OCI-LY3 (cell line): Measurements from ENCODE around the gene RAB39B.

Source experiments
- H2AFZ ChIP-seq: fragments of 200-600, 300-600 bp; shearing (Covaris generic); 2 replicates; pipeline ENCODE4 v1.6.0; 2014; ENCODE audit warnings: antibody characterized with exemption, low read depth, low read length
- H3K27ac ChIP-seq: fragments of 200-600, 300-600 bp; sonication (generic); 2 replicates; pipeline ENCODE4 v1.5.1; 2014; ENCODE audit warnings: mild to moderate bottlenecking, low read length, moderate library complexity, mixed read lengths
- H3K27me3 ChIP-seq: fragments of 200-600, 300-600 bp; sonication (generic); 2 replicates; pipeline ENCODE4 v1.6.1; 2014; ENCODE audit warnings: low read depth, low read length, mixed read lengths
- H3K36me3 ChIP-seq: fragments of 200-600, 300-600 bp; sonication (generic); replicated peaks from 2 replicates; pipeline ENCODE3; 2014; ENCODE audit warnings: low read depth, low read length, mixed read lengths
- H3K4me1 ChIP-seq: fragments of 300-600, 200-600 bp; sonication (generic); 2 replicates; pipeline ENCODE4 v1.6.1; 2014; ENCODE audit warnings: low read length, mixed read lengths
- H3K4me2 ChIP-seq: fragments of 200-600, 300-600 bp; sonication (generic); 2 replicates; pipeline ENCODE4 v1.6.1; 2014; ENCODE audit warnings: low read length, mixed read lengths
- H3K4me3 ChIP-seq: fragments of 300-600, 200-600 bp; sonication (generic); 2 replicates; pipeline ENCODE4 v1.5.1; 2014; ENCODE audit warnings: antibody characterized with exemption, mild to moderate bottlenecking, low read length, moderate library complexity
- H3K79me2 ChIP-seq: fragments of 300-600, 200-600 bp; shearing (Covaris generic); 2 replicates; pipeline ENCODE4 v1.6.1; 2014; ENCODE audit warnings: mild to moderate bottlenecking, low read length, mixed read lengths
- H3K9ac ChIP-seq: fragments of 300-600, 200-600 bp; shearing (Covaris generic); 2 replicates; pipeline ENCODE4 v1.6.0; 2014; ENCODE audit warnings: mild to moderate bottlenecking, low read length, moderate library complexity
- H3K9me3 ChIP-seq: fragments of 200-600, 300-600 bp; shearing (Covaris generic); 2 replicates; pipeline ENCODE4 v1.6.1; 2014; ENCODE audit warnings: low read length, mixed read lengths; ENCODE audit not compliant: insufficient read depth
- H4K20me1 ChIP-seq: fragments of 200-600, 300-600 bp; sonication (generic); 2 replicates; pipeline ENCODE4 v1.6.1; 2016; ENCODE audit warnings: low read length, mixed read lengths; ENCODE audit not compliant: insufficient read depth
- EZH2phosphoT487 ChIP-seq: fragments of 200-600 bp; shearing (Covaris generic); IDR thresholded peaks from 2 replicates; pipeline ENCODE4 v1.6.1; 2018; ENCODE audit warnings: antibody characterized with exemption, mixed run types, low read depth
- TF ChIP-seq, protein P1 (sequence below): fragments of 200-600, 300-600 bp; sonication (generic); IDR thresholded peaks from 2 replicates; pipeline ENCODE4 v1.5.1; 2014; ENCODE audit warnings: antibody characterized with exemption, low read length, low read depth

The RAB39B gene

DNA sequence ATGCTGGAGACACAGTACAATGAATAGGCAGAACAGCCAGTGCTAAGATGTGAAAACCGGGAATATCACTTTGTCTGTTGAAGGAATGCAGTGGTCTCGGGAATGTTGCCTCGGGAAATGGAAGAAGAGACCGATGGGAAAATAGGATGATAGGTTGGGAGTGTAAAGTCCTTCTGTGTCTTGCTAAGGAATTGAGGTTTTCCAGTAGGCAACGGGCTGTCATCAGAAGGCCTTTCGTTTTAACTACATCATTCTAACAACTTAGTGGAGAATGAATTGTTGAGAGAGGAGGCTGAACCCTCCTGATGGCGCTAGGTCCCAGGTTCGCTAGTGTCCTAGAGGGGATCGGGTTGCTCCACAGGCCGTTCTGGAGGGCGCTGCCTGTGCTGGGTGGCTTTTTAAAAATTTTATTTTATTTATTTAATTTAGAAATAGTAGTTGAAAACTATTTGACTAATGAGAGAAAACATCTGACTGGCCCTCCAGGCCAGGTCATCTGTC, 47.3 kb downstream of the RAB39B start:
- H3K79me2 ChIP-seq = peaks cover 44% of the 10 kb centered on the region
- no peak overlapping the region for H2AFZ ChIP-seq
- H3K4me2 ChIP-seq = peak overlapping the region; percentile 83
- no peaks in the 10 kb centered on the region for H3K27me3 ChIP-seq
- H3K27ac ChIP-seq = peak overlapping the region; percentile 66
- H4K20me1 ChIP-seq = peaks cover 14% of the 10 kb centered on the region
- H3K36me3 ChIP-seq = peaks cover 16% of the 10 kb centered on the region
- H3K9ac ChIP-seq = peak overlapping the region; percentile 93
- peaks cover 21% of the 10 kb centered on the region for H3K4me1 ChIP-seq
- H3K4me3 ChIP-seq = peak overlapping the region; percentile 100
- H3K9me3 ChIP-seq = no peaks in the 10 kb centered on the region
- no peak for TF ChIP-seq EZH2phosphoT487
- TF ChIP-seq, protein P1, sequence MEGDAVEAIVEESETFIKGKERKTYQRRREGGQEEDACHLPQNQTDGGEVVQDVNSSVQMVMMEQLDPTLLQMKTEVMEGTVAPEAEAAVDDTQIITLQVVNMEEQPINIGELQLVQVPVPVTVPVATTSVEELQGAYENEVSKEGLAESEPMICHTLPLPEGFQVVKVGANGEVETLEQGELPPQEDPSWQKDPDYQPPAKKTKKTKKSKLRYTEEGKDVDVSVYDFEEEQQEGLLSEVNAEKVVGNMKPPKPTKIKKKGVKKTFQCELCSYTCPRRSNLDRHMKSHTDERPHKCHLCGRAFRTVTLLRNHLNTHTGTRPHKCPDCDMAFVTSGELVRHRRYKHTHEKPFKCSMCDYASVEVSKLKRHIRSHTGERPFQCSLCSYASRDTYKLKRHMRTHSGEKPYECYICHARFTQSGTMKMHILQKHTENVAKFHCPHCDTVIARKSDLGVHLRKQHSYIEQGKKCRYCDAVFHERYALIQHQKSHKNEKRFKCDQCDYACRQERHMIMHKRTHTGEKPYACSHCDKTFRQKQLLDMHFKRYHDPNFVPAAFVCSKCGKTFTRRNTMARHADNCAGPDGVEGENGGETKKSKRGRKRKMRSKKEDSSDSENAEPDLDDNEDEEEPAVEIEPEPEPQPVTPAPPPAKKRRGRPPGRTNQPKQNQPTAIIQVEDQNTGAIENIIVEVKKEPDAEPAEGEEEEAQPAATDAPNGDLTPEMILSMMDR = no peak; the same call in 1 of the 2 replicates

DNA sequence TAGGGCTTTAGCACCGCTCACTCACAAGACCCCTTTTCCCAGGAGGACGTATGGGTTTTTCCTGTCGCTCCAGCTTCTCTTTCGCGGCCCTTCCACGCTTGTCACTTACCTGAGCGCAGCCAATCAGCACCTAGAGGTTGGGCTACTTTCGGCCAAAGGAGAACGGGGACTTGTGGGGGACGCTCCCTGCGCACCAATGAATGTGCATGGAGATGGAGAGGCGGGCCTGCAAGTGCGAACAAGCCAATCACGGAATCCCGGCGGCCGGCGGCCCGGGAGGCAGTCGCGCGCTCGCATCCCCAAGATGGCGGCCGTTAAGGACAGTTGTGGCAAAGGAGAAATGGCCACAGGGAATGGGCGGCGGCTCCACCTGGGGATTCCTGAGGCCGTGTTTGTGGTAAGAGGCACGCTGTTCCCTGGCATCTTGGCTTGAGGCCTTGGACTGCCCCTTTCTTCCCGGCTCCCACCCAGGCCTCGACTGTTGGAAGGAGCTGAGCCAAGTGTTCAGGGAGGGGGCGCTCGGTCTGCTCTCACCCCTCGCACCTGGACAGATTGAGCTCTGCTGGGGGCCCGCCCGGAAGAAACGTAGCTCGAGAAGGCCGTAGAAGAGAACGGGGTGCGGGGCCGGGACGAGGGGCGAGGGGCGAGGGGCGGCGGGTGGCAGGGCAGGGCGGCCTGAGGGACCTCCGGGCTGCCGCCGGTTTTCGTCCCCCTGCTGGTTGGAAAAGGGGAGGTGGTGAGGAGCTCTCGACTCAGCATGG, 47.9 kb downstream of the RAB39B start, which contains the start of gene VBP1:
TSS of gene VBP1 (plus strand) at position 282 of the 761 bp plus-strand sequence. CDS start at position 305, 23 bp downstream.
- Histone ChIP-seq H3K9ac (peak within 1 kb of the TSS; percentile 93), H4K20me1 (peaks cover 14% of the 10 kb centered on the region), H3K79me2 (peaks cover 38% of the 10 kb centered on the region), H3K4me3 (peak within 1 kb of the TSS; percentile 100), H3K4me2 (peak within 1 kb of the TSS; percentile 87), H3K36me3 (peaks cover 10% of the 10 kb centered on the region), H3K9me3 (no peaks in the 10 kb centered on the region), H3K27me3 (no peaks in the 10 kb centered on the region), H2AFZ (peak within 1 kb of the TSS; percentile 94), H3K27ac (peak within 1 kb of the TSS; percentile 66), H3K4me1 (peaks cover 21% of the 10 kb centered on the region)
- TF ChIP-seq EZH2phosphoT487 = no peak
- TF ChIP-seq, protein P1 = peak; percentile 36

DNA sequence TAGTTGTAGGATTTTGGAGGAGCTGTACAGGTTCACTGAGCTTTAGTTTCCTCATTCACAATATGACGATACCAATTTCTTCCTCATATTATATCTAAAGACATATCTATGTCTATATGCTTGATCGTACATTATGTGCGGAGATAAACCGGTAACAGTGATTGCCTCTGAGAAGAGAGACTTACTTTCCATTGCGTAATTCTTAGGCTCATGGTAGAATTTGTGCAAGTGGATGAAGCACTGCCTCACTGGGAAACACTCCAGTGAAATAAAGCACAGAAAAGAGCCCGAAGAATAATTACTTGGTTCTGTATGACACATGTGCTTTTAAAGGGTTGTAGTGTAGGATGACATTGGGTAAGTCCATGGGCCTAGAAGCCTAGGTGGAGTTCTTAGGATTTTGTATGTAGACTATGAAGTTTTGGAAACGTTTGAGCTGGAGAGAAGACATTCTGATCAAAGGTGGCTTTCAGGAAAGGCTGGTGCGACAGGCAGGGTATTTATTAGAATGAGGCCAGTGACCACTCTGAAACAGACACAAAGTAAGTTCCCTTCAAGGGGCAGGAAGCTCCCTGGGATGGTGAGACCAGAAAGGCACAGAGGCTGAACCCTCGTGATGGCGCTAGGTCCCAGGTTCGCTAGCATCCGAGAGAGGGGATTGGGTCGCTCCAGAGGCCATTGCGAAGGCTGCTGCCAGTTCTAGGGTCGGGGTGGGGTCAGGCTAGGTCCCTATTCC, 48.7 kb downstream of the RAB39B start:
- peaks cover 14% of the 10 kb centered on the region for H4K20me1 ChIP-seq
- peaks cover 38% of the 10 kb centered on the region for H3K79me2 ChIP-seq
- H3K4me1 ChIP-seq = peaks cover 21% of the 10 kb centered on the region
- H3K27ac ChIP-seq = peak overlapping the region; percentile 42
- H3K9me3 ChIP-seq = no peaks in the 10 kb centered on the region
- peaks cover 7% of the 10 kb centered on the region for H3K36me3 ChIP-seq
- peak overlapping the region; percentile 51 for H2AFZ ChIP-seq
- TF ChIP-seq EZH2phosphoT487 = no peak
- TF ChIP-seq, protein P1 = peak; percentile 11; the same call in 1 of the 2 replicates
- H3K9ac ChIP-seq = peak overlapping the region; percentile 76
- H3K4me2 ChIP-seq = peak overlapping the region; percentile 87
- peak overlapping the region; percentile 100 for H3K4me3 ChIP-seq
- no peaks in the 10 kb centered on the region for H3K27me3 ChIP-seq

DNA sequence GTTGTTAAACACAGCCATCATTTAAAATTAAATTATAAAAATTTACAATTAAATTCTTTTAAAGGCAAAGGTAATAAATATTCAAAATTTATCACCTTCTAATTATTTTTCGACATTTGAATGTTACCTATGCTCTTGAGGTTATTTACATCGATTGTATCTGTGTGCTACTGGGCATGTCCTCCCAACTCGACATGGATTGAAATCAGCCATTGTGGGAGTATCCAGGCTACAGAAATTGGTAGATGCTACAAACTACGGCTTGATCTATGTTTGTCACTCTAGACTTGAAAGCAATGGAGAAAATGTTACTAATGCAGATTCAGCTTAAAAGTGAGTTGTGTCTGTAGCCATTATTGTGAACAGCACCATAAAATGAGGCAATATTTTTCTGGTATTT, 50.6 kb downstream of the RAB39B start:
- H3K27me3 ChIP-seq = no peaks in the 10 kb centered on the region
- no peak overlapping the region for H3K4me2 ChIP-seq

More for the DNA sequence above, 50.6 kb downstream of the RAB39B start:
- peaks cover 24% of the 10 kb centered on the region for H3K79me2 ChIP-seq
- H3K4me1 ChIP-seq = peaks cover 19% of the 10 kb centered on the region
- H4K20me1 ChIP-seq = peaks cover 13% of the 10 kb centered on the region
- no peaks in the 10 kb centered on the region for H3K36me3 ChIP-seq
- H3K4me3 ChIP-seq = no peak overlapping the region
- H3K9ac ChIP-seq = no peak overlapping the region
- no peak for TF ChIP-seq EZH2phosphoT487
- TF ChIP-seq, protein P1 = no peak
- H3K27ac ChIP-seq = no peak overlapping the region
- no peaks in the 10 kb centered on the region for H3K9me3 ChIP-seq
- H2AFZ ChIP-seq = no peak overlapping the region
